HG03439 (cell line): Measurements from ENCODE around the gene GATD1.
A peak's percentile ranks its signal among the peaks of the same experiment; 100 is the strongest.

Experiments used
- ATAC-seq: cut with Tn5 transposase; IDR thresholded peaks from one replicate; pipeline ENCODE4 v1.9.1; 2021; ENCODE audit warnings: mild to moderate bottlenecking, moderate library complexity; ENCODE audit not compliant: unreplicated experiment

The GATD1 gene

DNA sequence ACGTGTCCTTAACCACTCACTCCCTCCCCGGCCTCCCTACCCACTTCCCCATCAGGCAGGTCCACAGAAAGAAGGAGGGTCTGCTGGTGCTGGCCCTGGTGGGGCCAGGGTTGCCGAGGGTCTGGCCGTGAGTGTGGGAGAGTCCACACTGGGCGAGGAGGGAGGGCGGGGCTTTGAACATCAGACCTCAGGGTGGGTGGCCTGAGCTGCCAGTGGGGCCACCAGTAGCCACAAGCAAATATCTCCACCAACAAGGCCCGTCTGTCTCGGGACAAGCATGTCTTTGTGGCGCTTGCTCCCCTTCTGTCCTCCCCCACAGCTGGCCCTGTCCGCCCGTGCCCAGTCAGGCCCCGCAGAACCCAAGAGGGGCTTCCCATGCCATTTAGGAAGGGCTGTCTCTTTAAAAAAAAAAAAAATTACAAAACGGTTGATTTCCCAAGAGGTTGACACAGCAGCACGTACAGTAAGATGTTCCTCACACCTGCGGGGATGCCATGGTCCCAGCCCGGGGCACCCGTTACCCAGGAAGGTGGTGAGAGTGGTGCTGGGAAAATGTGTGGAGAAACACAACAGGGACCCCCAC, 47.7 kb downstream of the GATD1 start:
- ATAC-seq = no peak

- ATAC-seq = no peak
Measured at GRCh38 chr11:728901-729491, 48.3 kb downstream of the GATD1 start.

GRCh38 chr11:727859-728748, 49.2 kb downstream of the GATD1 start:
- peak; percentile 41 for ATAC-seq

DNA sequence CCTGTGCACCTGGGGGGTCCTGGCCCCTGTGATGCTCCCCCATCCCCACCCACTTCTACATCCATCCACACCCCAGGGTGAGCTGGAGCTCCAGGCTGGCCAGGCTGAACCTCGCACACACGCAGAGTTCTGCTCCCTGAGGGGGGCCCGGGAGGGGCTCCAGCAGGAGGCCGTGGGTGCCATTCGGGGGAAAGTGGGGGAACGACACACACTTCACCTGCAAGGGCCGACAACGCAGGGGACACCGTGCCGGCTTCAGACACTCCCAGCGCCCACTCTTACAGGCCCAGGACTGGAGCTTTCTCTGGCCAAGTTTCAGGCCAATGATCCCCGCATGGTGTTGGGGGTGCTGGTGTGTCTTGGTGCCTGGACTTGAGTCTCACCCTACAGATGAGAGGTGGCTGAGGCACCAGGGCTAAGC, 50.0 kb downstream of the GATD1 start:
- no peak for ATAC-seq

DNA sequence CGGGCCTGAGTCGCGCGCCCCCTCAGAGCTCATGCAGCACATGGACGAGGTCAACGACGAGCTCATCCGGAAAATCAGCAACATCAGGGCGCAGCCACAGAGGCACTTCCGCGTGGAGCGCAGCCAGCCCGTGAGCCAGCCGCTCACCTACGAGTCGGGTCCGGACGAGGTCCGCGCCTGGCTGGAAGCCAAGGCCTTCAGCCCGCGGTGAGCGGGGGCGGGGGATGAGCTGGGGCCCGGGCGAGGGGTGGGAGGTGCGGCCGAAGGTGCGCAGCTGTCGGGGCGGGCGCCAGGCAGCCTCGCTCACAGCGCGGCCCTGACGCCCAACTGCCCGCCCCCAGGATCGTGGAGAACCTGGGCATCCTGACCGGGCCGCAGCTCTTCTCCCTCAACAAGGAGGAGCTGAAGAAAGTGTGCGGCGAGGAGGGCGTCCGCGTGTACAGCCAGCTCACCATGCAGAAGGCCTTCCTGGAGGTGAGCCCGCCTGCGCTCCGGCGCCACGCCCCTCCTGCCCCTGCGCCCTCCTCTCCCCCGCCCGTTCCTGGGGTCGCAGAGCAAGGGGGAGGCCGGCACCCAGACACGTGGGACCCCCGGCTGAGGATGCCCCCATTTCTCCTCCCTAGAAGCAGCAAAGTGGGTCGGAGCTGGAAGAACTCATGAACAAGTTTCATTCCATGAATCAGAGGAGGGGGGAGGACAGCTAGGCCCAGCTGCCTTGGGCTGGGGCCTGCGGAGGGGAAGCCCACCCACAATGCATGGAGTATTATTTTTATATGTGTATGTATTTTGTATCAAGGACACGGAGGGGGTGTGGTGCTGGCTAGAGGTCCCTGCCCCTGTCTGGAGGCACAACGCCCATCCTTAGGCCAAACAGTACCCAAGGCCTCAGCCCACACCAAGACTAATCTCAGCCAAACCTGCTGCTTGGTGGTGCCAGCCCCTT, 50.7 kb downstream of the GATD1 start:
- no peak for ATAC-seq

DNA sequence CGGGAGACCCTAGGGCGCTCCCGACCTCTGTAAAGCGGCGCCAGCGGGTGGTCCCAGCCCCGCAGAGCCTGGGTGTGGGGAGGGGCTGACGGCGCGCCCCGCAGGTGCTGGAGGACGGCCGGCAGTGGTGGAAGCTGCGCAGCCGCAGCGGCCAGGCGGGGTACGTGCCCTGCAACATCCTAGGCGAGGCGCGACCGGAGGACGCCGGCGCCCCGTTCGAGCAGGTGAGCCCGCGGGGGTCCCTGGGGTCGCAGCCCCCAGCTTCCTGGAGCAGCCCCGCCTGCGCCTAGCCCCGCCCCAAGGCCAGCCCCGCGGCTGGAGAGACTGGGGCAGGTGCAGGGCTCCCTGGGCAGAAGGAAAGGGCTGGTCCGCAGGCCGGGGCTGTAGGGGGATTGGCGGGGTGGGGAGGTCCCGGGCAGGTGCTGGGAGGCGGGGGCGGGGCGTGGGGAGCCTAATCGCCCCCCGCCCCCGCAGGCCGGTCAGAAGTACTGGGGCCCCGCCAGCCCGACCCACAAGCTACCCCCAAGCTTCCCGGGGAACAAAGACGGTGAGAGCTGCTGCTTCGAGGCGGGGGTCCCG, 51.6 kb downstream of the GATD1 start:
- ATAC-seq = no peak

DNA sequence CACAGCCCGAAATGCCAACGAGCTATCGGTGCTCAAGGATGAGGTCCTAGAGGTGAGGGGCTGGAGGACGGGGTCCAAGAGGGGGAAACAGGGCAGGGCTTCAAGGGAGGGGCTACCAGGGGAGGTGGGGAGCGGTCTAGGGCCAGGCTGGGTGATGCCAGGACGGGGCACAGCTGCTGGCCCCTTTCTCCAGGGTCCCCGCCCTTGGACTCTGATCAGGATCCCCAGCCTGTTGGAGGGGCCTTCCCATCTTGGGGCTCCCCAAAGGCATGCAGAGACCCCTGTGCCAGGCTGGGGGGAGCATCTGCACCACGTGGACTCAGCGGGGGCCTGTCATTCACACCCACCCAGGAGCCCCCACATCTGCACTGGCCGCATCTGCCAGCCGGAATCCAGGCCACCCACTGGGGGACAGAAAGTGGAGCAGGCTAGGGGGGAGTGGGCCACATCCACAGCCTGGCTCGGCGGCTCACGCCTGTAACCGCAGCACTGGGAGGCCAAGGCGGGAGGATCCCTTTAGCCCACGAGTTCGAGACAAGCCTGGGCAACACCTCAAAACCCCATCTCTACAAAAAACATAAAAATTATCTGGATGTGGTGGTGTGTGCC, 52.4 kb downstream of the GATD1 start:
- ATAC-seq = no peak

DNA sequence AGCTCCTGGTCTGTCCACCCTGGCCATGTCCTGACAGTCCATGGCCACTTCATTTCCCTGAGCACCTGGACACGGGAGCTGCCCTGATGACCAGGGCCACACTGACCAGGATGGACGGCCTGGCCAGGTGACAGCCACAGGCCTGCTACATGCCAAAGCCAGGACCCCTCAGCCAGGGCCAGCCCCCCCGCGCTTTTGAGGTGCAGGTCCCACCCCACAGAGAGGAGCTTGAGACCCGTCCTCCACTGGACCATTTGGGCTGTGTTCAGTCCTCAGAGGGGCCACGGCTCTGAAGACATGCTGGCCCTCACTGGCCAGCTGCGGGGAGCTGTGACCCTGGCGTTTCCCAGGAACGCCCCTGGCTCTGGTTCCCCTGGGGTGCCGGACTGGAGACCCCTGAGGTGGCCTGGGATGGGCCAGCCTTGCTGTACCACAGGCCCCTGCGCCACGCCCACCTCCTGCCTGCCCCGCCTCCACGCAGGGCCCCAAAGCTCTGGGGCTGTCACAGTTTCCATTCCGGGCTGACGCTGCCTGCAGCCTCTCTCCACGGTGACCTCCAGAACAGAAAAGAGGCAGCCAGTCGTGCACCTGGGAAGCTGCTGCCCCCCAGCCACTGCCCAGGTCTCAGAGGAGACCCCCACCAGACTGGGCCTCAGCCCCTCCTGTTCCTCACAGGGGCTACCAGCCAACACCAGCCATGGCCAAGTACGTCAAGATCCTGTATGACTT, 53.1 kb downstream of the GATD1 start:
- no peak for ATAC-seq

GRCh38 chr11:723120-723883, 54.0 kb downstream of the GATD1 start:
- no peak for ATAC-seq

GRCh38 chr11:722346-722811, 54.9 kb downstream of the GATD1 start:
- ATAC-seq = no peak

DNA sequence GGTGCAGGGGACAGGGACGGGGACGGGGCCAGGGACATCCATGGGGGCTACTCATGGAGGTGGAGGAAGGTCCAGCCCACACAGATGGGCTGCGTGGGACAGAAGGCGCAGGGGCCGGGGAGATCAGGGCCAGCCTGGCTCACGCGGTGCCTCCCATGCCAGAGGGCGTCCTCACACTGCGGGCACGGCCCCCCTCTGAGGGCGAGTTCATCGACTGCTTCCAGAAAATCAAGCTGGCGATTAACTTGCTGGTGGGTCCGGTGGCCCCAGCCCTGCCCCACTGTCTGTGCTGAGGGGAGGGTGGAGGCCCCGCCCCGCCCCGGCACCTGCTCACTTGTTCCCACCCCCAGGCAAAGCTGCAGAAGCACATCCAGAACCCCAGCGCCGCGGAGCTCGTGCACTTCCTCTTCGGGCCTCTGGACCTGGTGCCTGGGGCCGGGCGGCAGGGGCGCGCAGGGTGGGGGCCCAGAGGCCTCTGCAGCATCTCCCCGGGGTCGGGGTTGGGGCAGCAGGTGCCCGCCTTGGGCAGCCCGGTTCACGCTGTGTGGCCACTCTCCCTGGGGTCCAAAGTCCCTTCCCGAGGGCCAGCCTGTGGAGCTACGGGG, 55.4 kb downstream of the GATD1 start:
- no peak for ATAC-seq

GRCh38 chr11:721247-721740, 56.0 kb downstream of the GATD1 start:
- ATAC-seq = no peak

DNA sequence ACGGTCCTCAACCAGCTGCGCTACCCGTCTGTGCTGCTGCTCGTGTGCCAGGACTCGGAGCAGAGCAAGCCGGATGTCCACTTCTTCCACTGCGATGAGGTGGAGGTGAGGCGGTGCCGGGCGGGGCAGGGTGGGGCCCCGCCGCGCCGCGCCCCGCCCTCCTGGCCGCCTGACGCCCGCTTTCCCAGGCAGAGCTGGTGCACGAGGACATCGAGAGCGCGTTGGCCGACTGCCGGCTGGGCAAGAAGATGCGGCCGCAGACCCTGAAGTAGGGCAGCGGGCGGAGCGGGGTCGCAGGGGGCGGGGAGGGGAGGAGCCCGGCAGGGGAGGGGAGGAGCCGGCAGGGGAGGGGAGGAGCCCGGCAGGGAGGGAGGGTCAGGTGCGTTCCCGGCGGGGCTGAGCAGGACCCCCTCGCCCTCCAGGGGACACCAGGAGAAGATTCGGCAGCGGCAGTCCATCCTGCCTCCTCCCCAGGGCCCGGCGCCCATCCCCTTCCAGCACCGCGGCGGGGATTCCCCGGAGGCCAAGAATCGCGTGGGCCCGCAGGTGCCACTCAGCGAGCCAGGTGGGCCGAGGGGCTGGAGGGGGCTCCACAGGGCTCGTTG, 56.5 kb downstream of the GATD1 start:
- ATAC-seq = no peak

GRCh38 chr11:720017-720641, 57.2 kb downstream of the GATD1 start:
- ATAC-seq = no peak

GRCh38 chr11:719214-720016, 57.9 kb downstream of the GATD1 start:
- ATAC-seq = no peak
